Measurements from ENCODE around the gene PGLYRP4.

PGLYRP4 gene

GRCh38 chr1:153360592-153361479, 12.2 kb upstream of the PGLYRP4 start:
- no peak for DNase-seq (ENCODE audit: extremely low read depth, low read depth)
- TF ChIP-seq CTCF (IDR thresholded peaks at IDR 0.05; ENCODE audit: low read depth, low read length), result no peak

- no peak for TF ChIP-seq CTCF (IDR thresholded peaks at IDR 0.05; ENCODE audit: low read depth, low read length)
- no peak for DNase-seq (ENCODE audit: extremely low read depth, low read depth)
Observed at GRCh38 chr1:153360190-153360589, 11.5 kb upstream of the PGLYRP4 start.

- TF ChIP-seq CTCF (IDR thresholded peaks at IDR 0.05; ENCODE audit: low read depth, low read length), result no peak
Observed at GRCh38 chr1:153359241-153359640, 10.6 kb upstream of the PGLYRP4 start.

DNA sequence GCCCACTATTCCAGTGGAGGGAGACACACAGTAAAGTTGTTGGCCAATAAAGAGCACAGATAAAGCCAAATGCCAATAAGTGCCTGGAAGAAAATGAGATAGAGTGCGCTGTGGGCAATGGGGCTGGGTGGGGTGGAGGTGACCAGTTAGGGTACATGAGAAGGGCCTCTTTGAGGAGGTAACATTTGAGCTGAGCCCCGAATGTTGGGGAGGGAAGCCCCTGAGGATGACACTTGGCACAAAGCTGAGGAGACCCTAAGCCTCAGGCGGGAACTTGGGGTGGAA, 10.0 kb upstream of the PGLYRP4 start:
- no peak for TF ChIP-seq CTCF (IDR thresholded peaks at IDR 0.05; ENCODE audit: low read depth, low read length)
- no peak for DNase-seq (ENCODE audit: extremely low read depth, low read depth)

More at GRCh38 chr1:153359241-153359640, 10.6 kb upstream of the PGLYRP4 start:
- no peak for DNase-seq (ENCODE audit: extremely low read depth, low read depth)

DNA sequence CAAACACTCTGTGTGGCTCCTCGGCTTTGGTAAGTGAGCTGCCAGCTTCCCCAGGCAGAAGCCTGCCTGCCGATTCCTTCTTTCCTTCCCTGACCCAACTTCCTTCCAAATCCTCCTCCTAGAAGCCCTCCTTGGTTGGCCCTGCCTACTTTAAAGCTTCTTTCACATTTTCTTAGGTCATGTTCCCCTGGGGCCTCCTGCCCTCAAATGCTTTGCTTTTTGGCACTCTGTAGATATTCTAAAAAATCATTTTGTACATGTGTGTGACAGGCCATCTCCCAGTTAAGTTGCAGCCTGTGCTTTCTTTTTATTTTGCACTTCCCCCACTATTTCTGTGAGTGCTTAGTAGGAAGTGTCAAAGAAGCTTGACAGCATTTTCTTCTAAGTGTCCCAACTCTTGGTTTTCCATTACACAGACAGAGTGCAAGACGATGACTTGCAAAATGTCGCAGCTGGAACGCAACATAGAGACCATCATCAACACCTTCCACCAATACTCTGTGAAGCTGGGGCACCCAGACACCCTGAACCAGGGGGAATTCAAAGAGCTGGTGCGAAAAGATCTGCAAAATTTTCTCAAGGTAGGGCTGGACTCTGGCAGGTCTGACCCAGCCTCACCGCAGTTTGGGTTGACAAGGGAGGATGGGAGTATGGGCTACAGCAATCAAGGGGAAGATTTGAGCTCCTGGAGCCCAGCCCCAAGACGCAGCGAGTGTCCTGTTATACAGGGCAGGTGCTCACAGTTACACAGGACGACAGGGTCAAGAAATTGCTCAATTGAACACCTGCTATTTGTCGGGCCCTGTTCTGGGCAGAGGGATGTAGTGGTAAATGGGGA, 9.4 kb upstream of the PGLYRP4 start, which contains the start of gene S100A9:
TSS of gene S100A9 (plus strand) at position 2 of the 838 bp plus-strand sequence. CDS start at position 432, 430 bp downstream.
- TF ChIP-seq CTCF (IDR thresholded peaks at IDR 0.05; ENCODE audit: low read depth, low read length), result no peak
- no peak for DNase-seq (ENCODE audit: extremely low read depth, low read depth)

DNA sequence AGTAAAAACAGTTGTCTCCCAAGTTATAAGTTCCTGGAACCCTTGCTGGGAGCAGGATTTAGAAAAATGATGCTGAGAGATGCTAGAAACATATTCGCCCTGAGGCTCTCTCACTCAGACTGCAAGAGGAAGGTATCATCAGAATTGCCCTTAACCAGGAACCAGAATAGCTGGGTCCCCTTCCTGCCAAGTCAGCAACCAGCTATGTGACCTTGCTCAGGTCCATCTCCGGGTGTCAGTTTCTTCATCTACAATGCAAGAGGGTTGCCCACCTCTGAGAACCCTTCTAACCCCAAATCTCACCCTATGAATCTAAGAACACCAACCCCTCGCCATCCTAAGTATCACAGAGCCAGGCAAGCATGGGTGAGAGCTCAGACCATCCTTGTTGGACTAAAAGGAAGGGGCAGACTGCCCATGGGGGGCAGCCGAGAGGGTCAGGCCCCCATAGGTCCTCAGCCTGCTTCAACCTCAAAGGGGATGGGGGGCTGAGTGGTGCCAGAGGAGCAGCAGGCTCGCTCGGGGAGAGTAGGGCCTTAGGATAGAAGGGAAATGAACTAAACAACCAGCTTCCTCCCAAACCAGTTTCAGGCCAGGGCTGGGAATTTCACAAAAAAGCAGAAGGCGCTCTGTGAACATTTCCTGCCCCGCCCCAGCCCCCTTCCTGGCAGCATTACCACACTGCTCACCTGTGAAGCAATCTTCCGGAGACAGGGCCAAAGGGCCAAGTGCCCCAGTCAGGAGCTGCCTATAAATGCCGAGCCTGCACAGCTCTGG, 8.6 kb upstream of the PGLYRP4 start:
- no peak for DNase-seq (ENCODE audit: extremely low read depth, low read depth)
- no peak for TF ChIP-seq CTCF (IDR thresholded peaks at IDR 0.05; ENCODE audit: low read depth, low read length)

All from AG09319 (cell line).